22Rv1 (cell line): Measurements from ENCODE around the gene SLC2A4.

Source experiments
- CTCF ChIP-seq: fragments of 450-650 bp; IDR thresholded peaks from 2 replicates; pipeline ENCODE4 v1.5.1; 2017; ENCODE audit warnings: mild to moderate bottlenecking
- ZFX ChIP-seq: fragments of 450-650 bp; IDR thresholded peaks from 2 replicates; pipeline ENCODE4 v1.6.1; 2017; ENCODE audit warnings: antibody characterized with exemption, borderline replicate concordance

GRCh38 chr17:7262192-7262934, 19.2 kb upstream of the SLC2A4 start, which contains the start of gene CLDN7:
- TF ChIP-seq CTCF (peak; percentile 47), ZFX (no peak)
